K562 (cell line): ENCODE data around the gene CLCN4. TPM values are rescaled to one million over a fixed set of nuclear protein-coding genes. Genes with fewer than 3 reads are reported as not detected.

ENCODE experiments used
- ADNP ChIP-seq: fragments of 200-800 bp; sonication (Bioruptor generic); IDR thresholded peaks from 2 replicates; pipeline ENCODE4 v1.6.1; 2016; ENCODE audit warnings: missing genetic modification characterization, missing compliant biosample characterization
- BCOR ChIP-seq: fragments of 450-650 bp; IDR thresholded peaks from 2 replicates; pipeline ENCODE4 v1.6.1; 2016
- BRD4 ChIP-seq: fragments of 200-600 bp; sonication (generic); IDR thresholded peaks from 2 replicates; pipeline ENCODE4 v1.6.1; 2017; ENCODE audit warnings: inconsistent platforms
- CBFA2T3 ChIP-seq: fragments of 450-650 bp; IDR thresholded peaks from 2 replicates; pipeline ENCODE4 v1.6.1; 2017
- CBX3 ChIP-seq, 2 experiments: IDR thresholded peaks; 1 replicate in 1 of 2; 2 replicates in 1 of 2; pipeline ENCODE4 v1.6.1; 2012; ENCODE audit warnings: inconsistent platforms in 2 of 2, low read length in 2 of 2, borderline replicate concordance in 1 of 2, control low read depth in 1 of 2
- CCNT2 ChIP-seq: IDR thresholded peaks from 2 replicates; pipeline ENCODE4 v1.6.1; 2011; ENCODE audit warnings: borderline replicate concordance, low read depth, mild to moderate bottlenecking, moderate library complexity, mixed read lengths, low read length; ENCODE audit not compliant: insufficient read length; ENCODE audit errors: extremely low read depth
- CREM ChIP-seq: IDR thresholded peaks from 2 replicates; pipeline ENCODE4 v1.6.1; 2014; ENCODE audit warnings: antibody characterized with exemption, low read depth
- DDX20 ChIP-seq: fragments of 450-650 bp; IDR thresholded peaks from 2 replicates; pipeline ENCODE4 v1.6.1; 2016; ENCODE audit warnings: missing genetic modification characterization, low read depth, mild to moderate bottlenecking, missing compliant biosample characterization, moderate library complexity
- E2F3 ChIP-seq: fragments of 250-450 bp; sonication (Bioruptor Pico); IDR thresholded peaks from 2 replicates; pipeline ENCODE4 v1.4.0; 2020; ENCODE audit warnings: mild to moderate bottlenecking
- EGR1 ChIP-seq: fragments of 450-650 bp; conservative IDR thresholded peaks from 2 replicates; pipeline ENCODE4 v1.6.1; 2017; ENCODE audit warnings: mild to moderate bottlenecking
- FOXP1 ChIP-seq: sonication (generic); formaldehyde crosslinking; IDR thresholded peaks from 2 replicates; pipeline ENCODE4 v1.8.0; 2022; ENCODE audit warnings: mild to moderate bottlenecking, missing genetic modification reagents
- HEY1 ChIP-seq: fragments of 250-450 bp; sonication (Bioruptor Pico); IDR thresholded peaks from 2 replicates; pipeline ENCODE4 v1.5.0; 2020; ENCODE audit warnings: mild to moderate bottlenecking, moderate library complexity, borderline replicate concordance
- LEF1 ChIP-seq: fragments of 450-650 bp; IDR thresholded peaks from 2 replicates; pipeline ENCODE4 v1.6.1; 2016; ENCODE audit warnings: mild to moderate bottlenecking
- MIER1 ChIP-seq: fragments of 450-650 bp; IDR thresholded peaks from 2 replicates; pipeline ENCODE4 v1.6.1; 2016; ENCODE audit warnings: antibody characterized with exemption, mild to moderate bottlenecking, low read depth
- MTA2 ChIP-seq: fragments of 450-650 bp; IDR thresholded peaks from 2 replicates; pipeline ENCODE4 v1.6.1; 2016; ENCODE audit warnings: low read depth
- NBN ChIP-seq: fragments of 450-650 bp; IDR thresholded peaks from 2 replicates; pipeline ENCODE4 v1.6.1; 2016; ENCODE audit warnings: low read depth, mild to moderate bottlenecking
- NFE2 ChIP-seq: IDR thresholded peaks from 2 replicates; pipeline ENCODE4 v1.6.1; 2014; ENCODE audit warnings: antibody characterized with exemption, low read depth
- NFXL1 ChIP-seq: fragments of 450-650 bp; formaldehyde crosslinking; IDR thresholded peaks from 2 replicates; pipeline ENCODE4 v1.4.0; 2021; ENCODE audit warnings: mild to moderate bottlenecking
- PCBP1 ChIP-seq: fragments of 200-400 bp; formaldehyde crosslinking; IDR thresholded peaks from 2 replicates; pipeline ENCODE4 v1.6.1; 2018; ENCODE audit warnings: mild to moderate bottlenecking, low read depth, low read length; ENCODE audit not compliant: poor library complexity, severe bottlenecking
- RAD51 ChIP-seq: fragments of 450-650 bp; IDR thresholded peaks from 2 replicates; pipeline ENCODE4 v1.7.1; 2016; ENCODE audit warnings: low read depth, mild to moderate bottlenecking, borderline replicate concordance
- RBBP5 ChIP-seq: fragments of 200-600 bp; sonication (generic); IDR thresholded peaks from 2 replicates; pipeline ENCODE4 v1.6.1; 2012; ENCODE audit warnings: borderline replicate concordance, mild to moderate bottlenecking, low read length, control low read depth, inconsistent platforms; ENCODE audit not compliant: insufficient read depth, poor library complexity, severe bottlenecking
- RBM34 ChIP-seq: fragments of 200-400 bp; formaldehyde crosslinking; IDR thresholded peaks from 2 replicates; pipeline ENCODE4 v1.6.1; 2018; ENCODE audit warnings: low read length, borderline replicate concordance; ENCODE audit not compliant: insufficient read depth
- RFX7 ChIP-seq: fragments of 250-450 bp; sonication (Bioruptor Pico); IDR thresholded peaks from 2 replicates; pipeline ENCODE4 v1.5.1; 2021; ENCODE audit warnings: mild to moderate bottlenecking
- SIRT6 ChIP-seq: IDR thresholded peaks from one replicate; pipeline ENCODE4 v1.6.1; 2012; ENCODE audit warnings: low read depth, mild to moderate bottlenecking, control low read depth, inconsistent platforms, low read length, moderate library complexity
- SMAD4 ChIP-seq: fragments of 250-450 bp; sonication (Bioruptor Pico); conservative IDR thresholded peaks from 2 replicates; pipeline ENCODE4 v1.8.0; 2021; ENCODE audit warnings: inconsistent platforms, mild to moderate bottlenecking, moderate library complexity
- SMARCA4 ChIP-seq: fragments of 450-650 bp; IDR thresholded peaks from 2 replicates; pipeline ENCODE4 v1.6.1; 2016
- TRIM24 ChIP-seq, 2 experiments: fragments of 450-650 bp; IDR thresholded peaks; 2 replicates each; pipeline ENCODE4 v1.6.1; 2016
- ZEB2 ChIP-seq: fragments of 450-650 bp; IDR thresholded peaks from 2 replicates; pipeline ENCODE4 v1.6.1; 2016
- ZSCAN29 ChIP-seq: fragments of 450-650 bp; IDR thresholded peaks from 2 replicates; pipeline ENCODE4 v1.6.1; 2017
- polyA plus RNA-seq, 8 experiments: library from polyadenylated mRNA; depleted of rRNA in 4 of 8; stranded (reverse) in 5 of 8; unstranded in 3 of 8; fragments of >200 nt; fragmentation: Nextera tagmentation in 2 of 8; fragmentation: Illumina TruSeq in 1 of 8; extraction: Ambion mirVana in 2 of 8; extraction: Trizol in 1 of 8; gene quantifications; 2 replicates each; pipeline versions ENCODE4 v1.2.1 to v1.2.3, GENCODE V29; 2011 to 2014; ENCODE audit warnings: inconsistent platforms in 1 of 8, missing spikeins in 1 of 8
- total RNA-seq, 7 experiments: library from RNA; depleted of rRNA in 6 of 7; stranded (reverse); fragments of >200 nt in 6 of 7; fragmentation: Illumina TruSeq in 2 of 7; extraction: Trizol in 2 of 7; gene quantifications; 2 replicates each; pipeline versions ENCODE4 v1.2.1 to v1.2.3, GENCODE V29; 2011 to 2021; ENCODE audit warnings: low replicate concordance in 1 of 7

CLCN4 gene
- total and polyA plus RNA-seq, 9 of the 15 experiments (the other 6 are each of a cell fraction or from before 2014, with no cell fraction given), result 0.03 to 0.24 (median 0.10) TPM; not detected in 1

GRCh38 chrX:10159145-10159468, 2.3 kb downstream of the CLCN4 start (continued):
- TF ChIP-seq LEF1 (0 out of 2 replicates have a peak, but pooled peaks have one; percentile 33), BCOR (peak; percentile 47; the same call in 1 of the 2 replicates), FOXP1 (CRISPR knock-in tag) (no peak), RBM34 (no peak), DDX20 (tag) (no peak), SIRT6 (no peak), PCBP1 (no peak), E2F3 (CRISPR knock-in tag) (no peak), BRD4 (no peak), ADNP (tag) (0 out of 2 replicates have a peak, but pooled peaks have one; percentile 14), CCNT2 (peak; percentile 11), NFE2 (no peak), SMARCA4 (peak; percentile 67), RAD51 (peak; percentile 69), NFXL1 (CRISPR knock-in tag) (no peak), RFX7 (CRISPR knock-in tag) (no peak), ZSCAN29 (no peak), HEY1 (no peak), RBBP5 (no peak), MIER1 (no peak), MTA2 (peak; percentile 88), SMAD4 (CRISPR knock-in tag) (peak; percentile 51), CBFA2T3 (peak; percentile 94), TRIM24 (IDR thresholded peaks at IDR 0.05) (peak; percentile 63 to 81; a peak in 3 of 4 replicates), EGR1 (no peak), ZEB2 (0 out of 2 replicates have a peak, but pooled peaks have one; percentile 38), NBN (0 out of 2 replicates have a peak, but pooled peaks have one; percentile 31), CREM (peak; percentile 33; the same call in 1 of the 2 replicates), CBX3 (IDR thresholded peaks at IDR 0.05; ENCODE audit: borderline replicate concordance in 1 of 2, low read length in 2 of 2) (no peak)
